Hematopoietic multipotent progenitor cell treated with erythropoietin and hydrocortisone succinate and interleukin-3 and kit ligand, for 4 days (in vitro differentiated cells): ENCODE data around the gene COX14.

Experiments used
- DNase-seq: peaks from one replicate; pipeline ENCODE4 v3.0.0-alpha.2; 2015

The COX14 gene

GRCh38 chr12:50085615-50086072 is 26.4 kb upstream of the COX14 start:
- no peak for DNase-seq

DNA sequence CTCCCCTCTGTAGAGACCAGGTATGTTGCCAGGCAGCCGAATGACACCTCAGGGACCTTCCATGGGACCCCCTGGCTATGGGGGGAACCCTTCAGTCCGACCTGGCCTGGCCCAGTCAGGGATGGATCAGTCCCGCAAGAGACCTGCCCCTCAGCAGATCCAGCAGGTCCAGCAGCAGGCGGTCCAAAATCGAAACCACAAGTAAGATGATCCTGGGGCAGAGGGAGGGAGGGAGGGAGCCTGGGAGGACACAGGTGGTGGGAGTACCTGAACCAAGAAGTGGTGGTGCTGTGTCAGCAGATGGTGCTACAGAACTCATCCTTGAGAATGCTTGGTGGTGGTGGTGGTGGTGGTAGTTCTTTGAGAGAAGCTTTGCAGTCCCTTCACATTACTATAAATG is 25.9 kb upstream of the COX14 start:
- DNase-seq, result no peak

DNA sequence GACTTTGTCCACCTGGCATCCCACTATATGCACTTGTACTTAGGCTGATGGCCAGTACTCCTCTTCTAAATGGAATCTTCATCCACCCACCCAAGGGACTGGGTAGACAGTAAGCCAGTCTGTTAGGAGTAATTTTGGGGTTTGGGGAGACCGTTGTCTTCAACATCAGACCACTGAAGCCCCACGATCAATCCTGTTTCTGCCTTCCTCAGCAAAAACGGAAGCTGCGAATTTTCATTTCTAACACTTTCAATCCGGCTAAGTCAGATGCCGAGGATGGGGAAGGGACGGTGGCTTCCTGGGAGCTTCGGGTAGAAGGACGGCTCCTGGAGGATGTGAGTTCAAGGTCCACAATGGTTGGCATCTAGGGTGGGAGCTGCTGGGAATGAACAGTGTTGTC is 24.9 kb upstream of the COX14 start:
- no peak for DNase-seq

DNA sequence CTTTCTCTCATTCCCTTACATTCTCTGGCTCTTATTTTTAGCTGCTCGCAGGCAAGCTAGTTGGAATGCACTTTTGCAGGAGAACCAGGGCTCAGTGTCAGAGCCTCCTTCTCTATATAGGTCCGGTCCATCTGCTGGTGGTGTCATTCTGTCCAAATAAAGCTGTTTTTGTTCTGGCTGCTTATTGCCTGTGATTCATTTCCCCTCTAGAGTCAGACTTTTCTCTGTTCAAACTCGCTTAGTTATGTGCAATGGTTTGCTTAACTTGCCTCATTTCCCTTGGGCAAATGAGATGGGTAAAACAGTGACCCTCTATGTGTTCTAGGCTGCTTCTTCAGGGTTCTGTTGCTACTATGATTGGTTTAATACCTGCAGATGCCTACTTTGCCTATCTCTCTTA is 24.0 kb upstream of the COX14 start:
- DNase-seq, result no peak

- peak; percentile 75 for DNase-seq
Measured at GRCh38 chr12:50088577-50089335, 23.3 kb upstream of the COX14 start.

DNA sequence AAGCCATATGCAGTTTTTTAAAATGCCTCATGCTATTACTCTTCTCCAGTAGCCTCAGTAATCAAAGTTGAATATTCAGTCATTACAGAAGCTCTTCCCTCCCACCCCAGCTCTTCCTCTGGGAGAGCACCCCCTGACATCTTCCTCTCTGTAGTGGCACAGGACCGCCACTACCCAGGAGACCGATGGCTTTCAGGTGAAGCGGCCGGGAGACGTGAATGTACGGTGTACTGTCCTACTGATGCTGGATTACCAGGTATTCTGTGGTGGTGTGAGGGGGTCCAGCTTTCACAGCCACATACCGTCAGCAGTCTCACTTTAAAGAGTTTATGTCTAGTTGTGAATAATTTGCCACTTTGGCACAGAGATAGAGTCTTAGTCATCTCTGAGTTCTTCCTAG is 22.3 kb upstream of the COX14 start:
- DNase-seq, result no peak

DNA sequence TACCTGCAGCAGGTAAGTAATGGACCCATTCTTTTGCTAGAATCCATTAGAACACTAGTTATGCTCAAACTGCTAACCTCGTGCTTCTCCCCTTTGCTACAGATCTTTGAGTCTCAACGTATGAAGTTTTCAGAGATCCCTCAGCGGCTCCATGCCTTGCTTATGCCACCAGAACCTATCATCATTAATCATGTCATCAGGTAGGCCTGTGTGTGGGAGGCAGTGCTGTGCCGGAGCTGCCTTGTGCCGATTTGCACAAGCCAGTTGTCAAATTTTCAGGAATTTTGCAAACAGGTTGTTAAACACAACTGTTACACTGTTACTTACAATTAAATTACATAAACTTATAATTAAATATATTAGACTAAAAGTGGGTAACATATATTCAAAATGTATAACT is 21.6 kb upstream of the COX14 start:
- no peak for DNase-seq

DNA sequence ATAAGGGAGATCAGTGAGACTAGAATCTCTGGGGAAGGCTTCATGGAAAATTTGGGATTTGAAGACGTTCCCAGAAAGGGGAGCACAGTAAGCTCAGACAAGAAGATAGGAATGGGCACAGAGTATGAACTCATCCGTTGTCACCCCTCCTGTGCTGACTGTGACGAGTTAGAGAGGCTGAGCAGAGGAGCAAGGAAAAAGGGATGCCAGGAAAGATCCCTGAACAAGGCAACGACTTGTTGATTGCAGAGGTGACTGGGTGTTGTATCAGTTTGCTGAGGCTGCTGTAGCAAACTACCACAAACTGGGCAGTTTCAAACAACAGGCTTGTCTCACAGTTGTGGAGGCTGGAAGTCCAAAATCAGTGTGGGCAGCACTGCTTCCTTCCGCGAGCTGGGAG is 14.1 kb upstream of the COX14 start:
- DNase-seq, result no peak

DNA sequence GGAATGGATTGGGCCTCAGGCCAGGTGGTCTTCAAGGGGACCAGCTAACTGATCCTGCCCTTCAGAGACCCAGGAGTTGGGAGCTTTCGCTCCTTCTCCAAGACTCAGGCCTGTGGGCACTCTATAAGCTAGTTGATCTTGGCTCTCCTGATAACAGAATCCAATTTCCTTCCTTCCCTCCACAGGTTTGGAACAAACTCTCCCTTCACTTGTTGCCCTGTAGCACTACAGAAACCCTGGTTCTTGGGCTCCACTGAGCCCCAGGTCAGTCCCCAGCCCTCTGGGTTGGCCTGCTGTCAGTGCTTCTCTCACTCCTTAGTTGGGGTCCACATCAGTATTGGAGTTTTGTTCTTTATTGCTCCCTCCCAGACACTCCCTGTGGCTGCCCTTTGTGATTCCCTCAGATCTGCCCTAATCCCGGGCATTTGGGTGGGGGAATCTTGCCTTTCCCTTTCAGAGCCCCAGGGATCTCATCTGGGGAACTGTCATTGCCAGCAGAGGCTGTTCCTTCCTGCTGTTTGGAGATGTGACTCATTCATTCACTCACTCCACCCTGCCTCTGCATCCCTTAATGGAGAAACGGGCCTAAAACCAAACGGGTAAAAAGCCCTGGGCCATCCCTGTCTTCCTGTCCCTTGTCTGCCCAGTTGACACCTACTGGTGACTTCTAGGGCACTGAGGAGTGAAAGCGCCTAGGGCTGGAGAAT is 12.6 kb upstream of the COX14 start:
- DNase-seq, result no peak

- no peak for DNase-seq
Measured at GRCh38 chr12:50100561-50100960, 11.5 kb upstream of the COX14 start.

DNA sequence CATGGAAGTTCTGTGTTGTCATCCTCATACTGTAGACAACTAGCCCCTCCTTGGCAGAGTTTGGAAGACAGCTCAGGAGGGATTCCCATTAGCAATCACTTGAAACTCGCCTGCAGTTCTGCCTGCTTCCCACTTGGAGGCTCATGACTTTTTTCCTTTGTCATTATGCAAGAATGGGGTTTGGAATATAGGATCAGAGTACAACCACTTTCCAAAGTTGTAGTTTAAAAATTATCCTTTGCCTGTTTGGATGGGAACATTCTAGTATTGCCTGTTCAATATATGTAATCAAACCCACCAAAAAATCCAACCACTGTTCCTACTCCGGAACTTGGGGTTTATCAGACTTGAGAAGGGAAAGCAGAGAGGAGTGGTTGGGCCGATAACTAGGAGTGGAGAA is 10.4 kb upstream of the COX14 start:
- DNase-seq, result peak; percentile 49

DNA sequence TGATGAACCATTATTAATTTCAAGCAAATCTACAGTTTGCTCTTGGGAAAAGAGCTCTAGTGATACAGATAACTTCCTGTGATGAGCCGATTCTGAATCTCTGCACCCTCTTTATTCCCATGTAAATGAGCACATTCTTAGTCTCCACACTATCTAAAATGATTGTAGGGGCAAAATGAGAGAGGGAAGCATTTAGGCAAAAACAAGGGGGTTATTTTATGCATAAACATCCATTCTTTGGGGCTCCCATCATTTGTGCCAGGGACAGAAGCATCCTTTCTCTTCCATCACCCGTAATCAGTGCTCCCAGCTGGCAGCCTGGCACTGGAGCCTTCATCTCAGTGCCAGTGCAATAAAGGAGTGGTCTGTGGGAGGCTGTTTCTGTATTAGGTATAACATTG is 9.9 kb upstream of the COX14 start:
- DNase-seq, result no peak

- DNase-seq, result no peak
Measured at GRCh38 chr12:50102646-50103309, 9.3 kb upstream of the COX14 start.

DNA sequence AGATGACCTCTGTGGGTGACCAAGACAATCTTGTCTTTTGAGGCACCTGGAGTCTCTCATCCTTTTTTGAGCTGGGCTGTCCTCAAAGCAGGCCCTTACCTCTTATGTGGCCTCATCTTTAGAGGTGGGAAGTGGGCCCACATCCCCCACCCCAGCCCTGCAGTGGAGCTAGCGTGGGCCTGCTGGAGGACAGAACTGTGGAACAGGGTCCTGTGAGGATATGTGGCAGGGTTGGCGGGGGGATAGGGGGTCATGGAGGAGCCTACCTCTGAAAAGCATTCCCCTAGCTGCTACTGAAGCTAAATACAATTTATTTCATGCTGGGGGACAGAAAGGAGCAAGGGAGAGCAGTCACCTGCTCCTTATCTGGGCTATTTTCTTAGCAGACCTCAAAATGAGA is 8.7 kb upstream of the COX14 start:
- DNase-seq, result no peak

- peak; percentile 71 for DNase-seq
Measured at GRCh38 chr12:50103767-50104321, 8.2 kb upstream of the COX14 start, which contains the start of gene GPD1. GPD1 (plus strand) TSS chr12:50104008; CDS start chr12:50104051, 43 bp downstream.

DNA sequence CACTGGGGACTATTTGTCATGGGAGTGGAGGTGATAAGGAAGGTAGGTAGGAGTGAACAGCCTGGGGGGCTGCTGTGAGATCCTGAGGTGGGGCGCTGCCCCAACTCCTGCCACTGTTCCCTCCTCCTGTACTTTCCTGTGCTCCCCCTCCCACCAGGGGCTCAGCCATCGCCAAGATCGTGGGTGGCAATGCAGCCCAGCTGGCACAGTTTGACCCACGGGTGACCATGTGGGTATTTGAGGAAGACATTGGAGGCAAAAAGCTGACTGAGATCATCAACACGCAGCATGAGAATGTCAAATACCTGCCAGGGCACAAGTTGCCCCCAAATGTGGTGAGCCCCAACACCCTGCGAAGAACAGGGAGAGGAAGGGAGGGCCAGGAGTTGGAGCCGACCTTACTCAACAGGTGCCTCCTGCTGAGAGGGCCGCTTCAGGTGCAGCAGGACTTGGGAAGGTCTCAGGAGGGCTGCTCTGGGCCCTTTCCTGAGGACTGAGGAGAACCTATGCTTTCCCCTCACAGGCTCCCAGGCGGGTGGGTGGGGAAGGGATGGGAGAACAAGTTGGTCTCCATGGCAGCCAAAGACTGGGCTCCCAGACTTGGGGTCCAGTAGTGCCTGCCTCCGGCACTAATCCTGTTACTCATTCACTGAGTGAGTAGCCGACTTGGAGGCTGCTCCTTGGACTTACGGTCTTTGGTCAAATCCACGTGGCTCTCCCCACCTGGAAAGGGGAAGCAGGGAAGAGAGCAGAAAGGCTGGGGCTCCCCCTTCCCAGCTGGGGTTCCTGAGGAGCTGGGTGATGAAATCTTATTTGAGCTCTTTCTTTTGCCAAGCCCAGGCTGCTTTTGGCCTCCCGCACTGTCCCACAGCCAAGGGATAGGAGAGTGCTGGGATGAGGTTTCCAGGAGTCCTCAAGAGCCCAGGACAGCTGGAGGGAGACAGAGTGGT is 7.3 kb upstream of the COX14 start:
- DNase-seq, result no peak

GRCh38 chr12:50105913-50106450 is 6.1 kb upstream of the COX14 start:
- no peak for DNase-seq

GRCh38 chr12:50106907-50107306 is 5.1 kb upstream of the COX14 start:
- no peak for DNase-seq

DNA sequence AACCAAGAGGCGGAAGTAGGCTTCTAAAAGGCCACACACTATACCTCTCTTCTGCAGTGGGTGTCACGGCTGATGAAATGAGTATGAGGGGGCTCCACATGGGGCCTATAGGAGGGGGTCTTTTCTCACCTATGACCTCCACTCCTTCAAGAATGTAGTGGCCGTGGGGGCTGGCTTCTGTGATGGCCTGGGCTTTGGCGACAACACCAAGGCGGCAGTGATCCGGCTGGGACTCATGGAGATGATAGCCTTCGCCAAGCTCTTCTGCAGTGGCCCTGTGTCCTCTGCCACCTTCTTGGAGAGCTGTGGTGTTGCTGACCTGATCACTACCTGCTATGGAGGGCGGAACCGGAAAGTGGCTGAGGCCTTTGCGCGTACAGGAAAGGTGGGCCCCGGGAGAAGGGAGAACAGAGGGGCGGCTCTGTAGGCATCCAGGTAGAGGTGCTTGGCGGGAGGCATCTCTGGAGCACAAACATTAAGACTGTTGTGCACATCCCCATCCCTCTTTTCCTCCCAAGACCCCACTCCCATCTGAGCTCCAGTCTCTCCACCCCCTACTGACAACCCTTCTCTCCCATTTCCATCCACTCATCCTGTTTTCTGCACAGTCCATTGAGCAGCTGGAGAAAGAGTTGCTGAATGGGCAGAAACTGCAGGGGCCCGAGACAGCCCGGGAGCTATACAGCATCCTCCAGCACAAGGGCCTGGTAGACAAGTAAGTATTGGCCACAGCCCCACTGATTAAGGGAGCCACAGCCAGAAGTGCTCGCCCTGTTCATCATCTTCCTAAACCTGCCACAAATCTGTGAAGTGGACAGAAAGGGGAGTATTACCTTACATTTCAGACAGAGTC is 4.4 kb upstream of the COX14 start:
- no peak for DNase-seq

- no peak for DNase-seq
Measured at GRCh38 chr12:50109319-50109718, 2.7 kb upstream of the COX14 start.

- peak; percentile 32 for DNase-seq
Measured at GRCh38 chr12:50110127-50110761, 1.8 kb upstream of the COX14 start.
